HT1080 (cell line): ENCODE results near the gene LRP1B. TPM values are rescaled to one million over a fixed set of nuclear protein-coding genes. Genes with fewer than 3 reads are reported as not detected.
"Not testable (repeated sequence)": the region's sequence is repeated elsewhere in the genome, so short reads cannot be mapped to it uniquely, and the experiment has no call there.

Experiments
- DNase-seq: peaks from one replicate; pipeline ENCODE4 v3.0.0-alpha.2; 2015; ENCODE audit warnings: low read depth
- total RNA-seq: library from RNA; depleted of rRNA; stranded (reverse); fragments of >200 nt; shearing (Covaris generic); gene quantifications from 2 replicates; pipeline ENCODE4 v1.2.3, GENCODE V29; 2014

The LRP1B gene
- total RNA-seq, 1 experiment from 2014 or later: 0.05 TPM

- no peak for DNase-seq
These were observed 948.6 kb downstream of the LRP1B start for GRCh38 chr2:141182246-141182645.

DNA sequence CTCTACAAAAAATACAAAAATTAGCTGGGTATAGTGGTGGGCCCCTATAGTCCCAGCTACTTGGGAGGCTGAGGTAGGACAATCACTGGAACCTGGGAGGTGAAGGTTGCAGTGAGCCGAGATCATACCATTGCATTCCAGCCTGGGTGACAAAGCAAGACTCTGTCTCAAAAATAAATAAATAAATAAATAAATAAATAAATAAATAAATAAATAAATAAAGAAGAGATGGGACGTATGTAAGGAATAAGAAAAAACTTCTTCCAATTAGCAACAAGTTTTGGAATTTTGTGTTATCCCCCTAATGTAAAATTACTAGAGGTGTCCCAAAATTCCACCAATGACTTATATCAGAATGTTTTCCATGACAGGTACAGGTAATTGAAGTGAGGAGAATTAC is 961.7 kb downstream of the LRP1B start:
- DNase-seq: not testable (repeated sequence)

DNA sequence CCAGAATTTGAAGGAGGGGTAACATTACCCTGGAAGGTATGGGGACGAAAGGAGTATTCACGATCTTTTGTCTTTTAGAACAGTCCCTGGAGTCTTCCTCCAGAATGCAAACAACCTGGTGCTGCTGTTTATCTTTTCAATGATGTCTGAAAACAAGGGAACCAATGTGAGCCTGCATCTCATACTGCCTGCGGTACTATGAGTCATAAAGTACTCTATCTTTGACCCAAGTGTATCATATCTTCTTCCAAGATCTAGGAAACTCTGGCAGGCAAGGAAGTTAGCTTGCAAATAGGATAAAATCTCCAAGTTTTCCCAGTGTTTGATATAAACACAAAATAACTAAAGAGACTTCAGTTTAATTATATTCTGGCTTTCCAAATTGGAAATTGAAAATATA is 968.5 kb downstream of the LRP1B start:
- DNase-seq: peak; percentile 22

DNA sequence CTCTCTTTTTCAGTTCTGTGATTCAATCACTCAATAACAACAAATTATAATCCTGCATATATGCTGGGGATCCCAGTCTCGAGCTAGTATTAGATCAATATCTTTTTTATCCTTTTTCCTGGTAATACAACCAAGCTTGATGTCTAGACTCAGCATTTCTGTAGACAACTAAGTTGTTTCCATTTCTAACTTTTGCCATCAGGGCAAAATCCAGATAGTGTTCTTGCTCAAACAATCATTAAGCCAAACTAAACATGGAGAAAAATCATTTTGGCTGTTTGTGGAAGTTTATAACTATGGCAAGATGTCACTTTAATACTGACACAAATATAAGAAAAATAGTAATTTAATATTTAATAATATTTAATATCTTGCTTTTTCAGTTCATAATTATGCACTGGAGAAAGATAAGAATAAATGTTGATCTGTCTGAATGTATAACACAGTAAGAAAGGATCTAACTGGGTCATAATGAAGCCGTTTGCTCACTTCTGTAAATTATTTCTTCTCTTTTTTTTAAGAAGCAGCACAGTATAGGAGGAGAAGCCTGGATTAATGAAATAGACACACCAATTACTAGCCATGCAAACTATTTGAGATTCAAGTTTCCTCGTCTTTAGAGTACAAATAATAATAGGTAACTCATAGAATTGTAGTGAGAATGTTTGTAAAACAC is 979.1 kb downstream of the LRP1B start:
- DNase-seq: no peak

DNA sequence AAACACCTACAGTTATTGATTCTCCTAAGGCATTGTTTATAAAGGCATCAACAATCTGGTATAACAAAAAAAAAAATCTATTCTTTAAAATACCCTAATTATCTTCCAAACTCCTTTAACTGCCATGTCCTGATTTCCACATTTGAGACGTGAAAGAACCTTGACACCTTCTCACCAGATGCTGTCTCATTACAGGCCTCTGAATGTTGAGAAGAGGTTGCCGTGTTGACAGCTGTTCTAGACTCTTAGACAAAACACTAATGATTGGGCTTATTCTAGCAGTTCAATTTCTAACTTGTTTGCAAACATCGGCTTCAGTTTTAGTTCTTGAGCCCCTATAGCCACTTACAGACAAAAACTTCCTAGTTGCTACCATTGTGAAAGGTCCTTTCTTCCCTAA is 988.8 kb downstream of the LRP1B start:
- DNase-seq: no peak

DNA sequence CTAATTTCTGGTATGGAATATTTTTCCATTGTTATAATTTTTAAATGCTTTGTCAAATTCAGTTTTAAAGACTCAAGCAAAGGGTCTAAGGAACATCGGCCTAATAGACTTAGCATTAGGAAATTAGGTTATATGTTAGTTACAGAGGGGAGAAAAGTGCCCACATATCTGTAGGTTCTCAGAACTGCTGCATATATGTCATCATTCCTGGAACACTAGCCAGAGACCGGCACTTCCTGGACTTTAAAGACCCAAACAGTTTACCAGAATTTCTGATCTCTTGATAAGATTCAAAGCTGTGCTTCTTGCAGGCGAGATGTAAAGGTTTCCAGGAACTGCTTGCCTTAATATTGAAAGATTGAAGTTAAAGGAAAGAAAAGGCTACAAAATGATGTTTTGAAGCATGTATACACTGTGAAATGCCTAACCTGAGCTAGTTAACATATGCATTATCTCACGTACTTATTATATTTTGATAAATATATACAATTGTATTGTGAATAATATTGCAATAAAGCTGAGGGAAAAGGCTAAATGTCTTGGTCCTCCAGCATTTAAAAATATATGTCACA is 993.6 kb downstream of the LRP1B start:
- DNase-seq: no peak

- no peak for DNase-seq
These were observed 996.9 kb downstream of the LRP1B start for GRCh38 chr2:141133883-141134282.

- DNase-seq: no peak
These were observed 1005.4 kb downstream of the LRP1B start for GRCh38 chr2:141125432-141125831.

- DNase-seq: no peak
These were observed 1012.0 kb downstream of the LRP1B start for GRCh38 chr2:141118836-141119235.

- DNase-seq: no peak
These were observed 1017.5 kb downstream of the LRP1B start for GRCh38 chr2:141113301-141113700.

- peak; percentile 15 for DNase-seq
These were observed 1021.2 kb downstream of the LRP1B start for GRCh38 chr2:141109633-141110032.

DNA sequence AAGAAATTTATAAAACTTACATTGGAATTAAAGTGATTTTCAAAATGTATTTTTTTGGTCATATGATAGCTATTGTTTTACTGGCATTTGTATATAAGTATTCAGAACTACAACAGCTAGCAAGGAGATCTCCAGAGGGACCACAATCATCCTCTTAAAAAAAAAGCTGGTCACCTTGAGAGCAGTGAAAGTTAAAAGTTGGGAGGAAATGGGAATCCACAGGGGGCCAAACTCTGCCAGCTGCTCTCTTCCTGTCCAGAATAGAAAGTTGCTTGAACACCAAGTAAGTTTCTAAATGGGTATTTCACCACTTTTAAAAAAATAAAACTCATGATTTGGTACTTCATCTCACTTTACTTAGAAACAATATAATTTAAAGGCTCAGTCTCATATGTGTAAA is 1025.1 kb downstream of the LRP1B start:
- peak; percentile 36 for DNase-seq

- DNase-seq: no peak
These were observed 1027.6 kb downstream of the LRP1B start for GRCh38 chr2:141103216-141103615.

GRCh38 chr2:141079231-141079630 is 1051.6 kb downstream of the LRP1B start:
- no peak for DNase-seq

GRCh38 chr2:141075753-141076152 is 1055.1 kb downstream of the LRP1B start:
- no peak for DNase-seq

DNA sequence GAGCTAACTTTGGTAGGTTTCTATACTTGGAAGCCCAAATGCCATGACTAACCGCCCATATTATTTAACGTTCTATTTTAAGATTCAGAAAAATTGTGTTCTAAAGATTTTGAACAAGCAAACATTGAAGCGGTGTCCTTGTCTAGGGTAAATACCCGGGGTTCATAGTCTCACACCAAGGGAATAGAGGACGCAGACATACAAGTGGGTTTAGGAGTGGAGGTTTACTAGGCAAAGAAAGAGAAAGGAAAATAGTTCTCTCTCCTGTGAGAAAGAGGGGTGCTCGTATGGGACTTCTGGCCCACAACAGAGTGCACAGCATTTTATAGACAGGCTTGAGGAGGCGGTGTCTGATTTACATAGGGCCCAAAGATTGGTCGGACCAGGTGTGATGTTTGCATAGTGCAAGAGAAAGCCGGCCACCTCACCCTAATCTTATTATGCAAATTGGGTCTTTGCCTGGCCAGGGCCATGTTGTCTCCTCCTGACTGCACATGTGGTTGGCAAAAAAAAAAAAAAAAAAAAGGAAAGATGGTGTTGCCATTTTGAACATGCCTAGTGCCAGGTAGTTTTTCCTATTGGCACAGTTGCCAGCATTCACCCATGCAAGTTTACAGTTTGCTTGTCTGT is 1062.6 kb downstream of the LRP1B start:
- DNase-seq: no peak

DNA sequence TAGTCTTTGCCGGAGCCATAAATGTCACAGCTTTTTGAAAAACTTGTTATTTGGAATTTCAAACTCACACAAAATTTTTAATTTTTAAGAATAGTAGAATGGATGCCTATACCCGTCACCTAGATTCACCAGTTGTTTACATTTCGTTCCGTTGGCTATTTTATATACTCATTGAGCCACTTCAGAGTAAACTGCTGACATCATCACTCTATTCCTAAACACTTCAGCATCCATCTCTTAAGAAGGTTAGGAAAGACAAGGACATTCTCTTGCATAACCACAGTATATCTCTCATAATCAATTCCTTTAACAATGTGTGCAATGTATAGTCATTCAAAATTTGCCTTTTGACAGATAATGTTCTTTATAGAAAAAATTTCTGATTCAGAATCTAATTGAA is 1065.8 kb downstream of the LRP1B start:
- DNase-seq: no peak

DNA sequence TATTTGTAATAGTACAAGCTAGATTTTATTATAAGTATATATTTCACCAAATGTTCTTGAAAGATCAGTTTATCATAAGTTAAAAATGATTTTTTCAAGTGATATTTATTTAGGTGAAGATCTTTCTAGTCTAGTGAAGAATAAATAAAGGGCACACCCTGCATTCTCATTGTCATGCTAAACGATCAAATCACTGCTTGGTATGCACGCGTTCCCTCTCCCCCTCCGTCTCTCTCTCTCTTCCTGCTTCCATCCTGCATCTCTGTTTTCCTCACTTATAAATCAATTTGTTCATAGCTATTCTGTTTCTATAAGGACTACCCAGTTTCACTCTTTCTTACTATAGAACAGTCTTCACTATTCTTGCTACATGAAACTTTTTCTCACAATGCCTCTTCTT is 1067.4 kb downstream of the LRP1B start:
- no peak for DNase-seq

- no peak for DNase-seq
These were observed 1068.4 kb downstream of the LRP1B start for GRCh38 chr2:141062443-141062842.

- DNase-seq: no peak
These were observed 1068.8 kb downstream of the LRP1B start for GRCh38 chr2:141062031-141062430.

DNA sequence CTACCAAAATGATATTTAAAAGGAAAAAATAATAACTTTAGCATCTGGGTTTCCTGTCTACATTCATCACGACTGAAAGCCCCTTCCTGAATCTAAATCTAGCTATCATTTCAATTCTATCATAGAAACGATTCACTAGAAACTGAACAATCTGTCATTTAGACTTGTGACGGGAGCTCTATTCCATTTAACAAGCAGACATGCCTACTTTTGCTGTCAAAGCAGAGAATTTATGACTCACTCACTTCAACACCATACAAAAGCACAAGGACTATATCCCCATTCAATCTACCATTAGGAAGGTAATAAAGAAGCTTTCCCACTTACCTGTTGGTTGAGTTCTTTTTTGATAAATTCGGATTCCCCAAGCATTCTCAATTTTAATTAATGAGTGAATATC is 1072.3 kb downstream of the LRP1B start:
- no peak for DNase-seq

DNA sequence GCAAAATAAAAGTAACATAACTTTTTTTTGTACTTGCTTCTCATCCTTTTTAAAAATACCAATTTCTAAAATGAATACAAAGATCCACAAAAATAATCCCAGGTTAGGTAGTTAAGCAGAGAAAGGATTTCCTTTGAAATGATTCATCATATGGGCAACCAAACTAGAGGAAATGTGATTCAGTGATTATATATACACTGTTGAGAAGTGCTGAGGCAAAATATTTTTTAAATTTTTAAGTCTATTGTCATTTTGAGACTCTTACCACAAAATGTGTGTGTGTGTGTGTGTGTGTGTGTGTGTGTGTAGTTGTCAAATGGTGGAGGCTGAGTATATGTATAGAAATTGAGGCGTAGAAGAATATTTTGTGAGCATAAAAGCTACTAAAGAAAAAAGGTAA is 1075.3 kb downstream of the LRP1B start:
- DNase-seq: peak; percentile 85

DNA sequence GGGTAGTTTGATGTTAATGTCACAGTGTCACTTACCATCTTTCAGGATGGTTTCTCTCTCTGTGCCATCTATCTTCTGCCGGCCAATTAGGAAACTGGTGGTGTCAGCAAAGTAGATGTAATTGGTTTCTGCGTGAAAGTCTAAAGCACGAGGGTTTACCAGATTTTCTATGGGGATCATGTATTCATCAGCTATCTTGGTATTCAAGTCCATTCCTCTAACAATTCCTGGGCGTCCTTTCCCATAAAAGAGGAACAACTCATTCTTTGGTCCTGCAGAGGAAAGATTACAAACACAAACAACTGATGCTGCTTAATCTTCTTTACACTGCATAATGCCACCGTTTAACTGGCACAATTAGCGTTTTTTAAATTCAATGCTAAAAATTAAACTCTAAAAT is 1081.9 kb downstream of the LRP1B start:
- no peak for DNase-seq
